IMR-90 (cell line): ENCODE data around the gene LCN12. TPM values are rescaled to one million over a fixed set of nuclear protein-coding genes. Genes with fewer than 3 reads are reported as not detected.

ENCODE experiments used
- ATAC-seq: fragments of 200-7000 bp; cut with Tn5 transposase; 2 replicates; pipeline ENCODE4 v1.9.1; 2020; ENCODE audit warnings: low read depth, mild to moderate bottlenecking, moderate library complexity
- BruUV-seq: library from RNA; stranded (reverse); fragments of 400-500 nt; replicated peaks from 2 replicates; lab custom pipeline; 2021; lab: Mats Ljungman, UMichigan
- CTCF ChIA-PET: fragments of 300-600 bp; formaldehyde crosslinking; extraction: SDS; loops from one replicate; lab custom pipeline; 2021; ENCODE audit warnings: antibody characterized with exemption; lab: Yijun Ruan, JAX
- POLR2A ChIA-PET: fragments of 300-600 bp; sonication (Branson Sonifier 250); formaldehyde crosslinking; loops from one replicate; lab custom pipeline; 2022; ENCODE audit warnings: antibody characterized with exemption; ENCODE audit not compliant: unreplicated experiment; lab: Charles Lee
- DNase-seq: peaks from one replicate; pipeline ENCODE4 v3.0.0; 2013
- H2AFZ ChIP-seq: replicated peaks from 2 replicates; pipeline ENCODE3; 2013; ENCODE audit warnings: low read length, mild to moderate bottlenecking; ENCODE audit not compliant: poor library complexity
- H2AK5ac ChIP-seq: 2 replicates; pipeline ENCODE4 v1.6.1; 2013; ENCODE audit warnings: low read depth, low read length, inconsistent platforms
- H2AK9ac ChIP-seq: replicated peaks from 2 replicates; pipeline ENCODE3; 2013; ENCODE audit warnings: mild to moderate bottlenecking, low read depth, low read length, moderate library complexity; ENCODE audit not compliant: poor library complexity
- H2BK120ac ChIP-seq: 2 replicates; pipeline ENCODE4 v1.6.1; 2013; ENCODE audit warnings: low read depth, low read length, inconsistent platforms
- H2BK15ac ChIP-seq: 3 replicates; pipeline ENCODE4 v1.6.1; 2013; ENCODE audit warnings: low read depth, low read length, inconsistent platforms
- H2BK20ac ChIP-seq: 2 replicates; pipeline ENCODE4 v1.6.1; 2013; ENCODE audit warnings: low read depth, mild to moderate bottlenecking, inconsistent platforms, low read length, moderate library complexity
- H2BK5ac ChIP-seq: 2 replicates; pipeline ENCODE4 v1.6.1; 2013; ENCODE audit warnings: mild to moderate bottlenecking, low read depth, low read length, inconsistent platforms; ENCODE audit not compliant: poor library complexity, severe bottlenecking
- H3K14ac ChIP-seq: replicated peaks from 2 replicates; pipeline ENCODE4 v1.6.1; 2013; ENCODE audit warnings: low read depth, low read length, inconsistent platforms
- H3K18ac ChIP-seq: 2 replicates; pipeline ENCODE4 v1.6.1; 2013; ENCODE audit warnings: low read depth, low read length, control low read depth
- H3K23ac ChIP-seq: 2 replicates; pipeline ENCODE4 v1.6.1; 2013; ENCODE audit warnings: low read depth, low read length, inconsistent platforms
- H3K27ac ChIP-seq: 2 replicates; pipeline ENCODE4 v1.5.1; 2013; ENCODE audit warnings: mild to moderate bottlenecking, control low read depth, low read length; ENCODE audit not compliant: insufficient read depth
- H3K27me3 ChIP-seq: 2 replicates; pipeline ENCODE4 v1.6.1; 2013; ENCODE audit warnings: low read length; ENCODE audit not compliant: control insufficient read depth, insufficient read depth
- H3K36me3 ChIP-seq: 2 replicates; pipeline ENCODE4 v1.6.1; 2013; ENCODE audit warnings: low read length, mixed read lengths; ENCODE audit not compliant: control insufficient read depth, insufficient read depth
- H3K4ac ChIP-seq: 2 replicates; pipeline ENCODE4 v1.6.1; 2013; ENCODE audit warnings: low read depth, low read length, inconsistent platforms
- H3K4me1 ChIP-seq: 2 replicates; pipeline ENCODE4 v1.6.1; 2013; ENCODE audit warnings: low read length, mixed read lengths; ENCODE audit not compliant: control insufficient read depth, insufficient read depth
- H3K4me2 ChIP-seq: 2 replicates; pipeline ENCODE4 v1.6.1; 2013; ENCODE audit warnings: low read depth, mild to moderate bottlenecking, control low read depth, low read length, moderate library complexity
- H3K4me3 ChIP-seq: 2 replicates; pipeline ENCODE4 v1.5.1; 2013; ENCODE audit warnings: low read depth, mild to moderate bottlenecking, control low read depth, low read length, moderate library complexity; ENCODE audit not compliant: insufficient read depth
- H3K56ac ChIP-seq: 2 replicates; pipeline ENCODE4 v1.6.1; 2013; ENCODE audit warnings: low read length, inconsistent platforms; ENCODE audit not compliant: insufficient read depth; ENCODE audit errors: extremely low read depth
- H3K79me1 ChIP-seq, 2 experiments: 2 replicates each; pipeline ENCODE4 v1.6.1; 2013; ENCODE audit warnings: low read length in 2 of 2, inconsistent platforms in 1 of 2, low read depth in 1 of 2
- H3K9ac ChIP-seq: 2 replicates; pipeline ENCODE4 v1.6.1; 2013; ENCODE audit warnings: low read depth, low read length, control low read depth
- H3K9me1 ChIP-seq: 2 replicates; pipeline ENCODE4 v1.6.1; 2013; ENCODE audit warnings: low read length, inconsistent platforms; ENCODE audit not compliant: insufficient read depth
- H3K9me3 ChIP-seq: 2 replicates; pipeline ENCODE4 v1.6.1; 2013; ENCODE audit warnings: low read length; ENCODE audit not compliant: control insufficient read depth, insufficient read depth
- H4K20me1 ChIP-seq: 2 replicates; pipeline ENCODE4 v1.6.1; 2013; ENCODE audit warnings: low read length, inconsistent platforms; ENCODE audit not compliant: insufficient read depth
- H4K5ac ChIP-seq: 2 replicates; pipeline ENCODE4 v1.6.1; 2013; ENCODE audit warnings: mild to moderate bottlenecking, low read depth, low read length, control low read depth
- H4K8ac ChIP-seq, 2 experiments: 2 replicates each; pipeline ENCODE4 v1.6.1; 2013; ENCODE audit warnings: low read depth in 2 of 2, low read length in 2 of 2, control low read depth in 1 of 2, inconsistent platforms in 1 of 2
- H4K91ac ChIP-seq: 2 replicates; pipeline ENCODE4 v1.6.1; 2013; ENCODE audit warnings: low read depth, low read length, inconsistent platforms; ENCODE audit not compliant: insufficient read depth
- CEBPB ChIP-seq: IDR thresholded peaks from 2 replicates; pipeline ENCODE4 v1.6.1; 2012; ENCODE audit warnings: low read depth, low read length, improper control_type of control experiment
- CHD1 ChIP-seq: IDR thresholded peaks from 2 replicates; pipeline ENCODE4 v1.6.1; 2012; ENCODE audit warnings: low read depth, low read length, improper control_type of control experiment
- FOS ChIP-seq: fragments of 150-350 bp; IDR thresholded peaks from 2 replicates; pipeline ENCODE4 v1.6.1; 2016; ENCODE audit warnings: low read depth, low read length
- MAZ ChIP-seq: IDR thresholded peaks from 2 replicates; pipeline ENCODE4 v1.6.1; 2012; ENCODE audit warnings: low read depth, mild to moderate bottlenecking, low read length, improper control_type of control experiment, moderate library complexity, borderline replicate concordance
- MXI1 ChIP-seq: IDR thresholded peaks from 2 replicates; pipeline ENCODE4 v1.6.1; 2012; ENCODE audit warnings: low read depth, mild to moderate bottlenecking, low read length, moderate library complexity, borderline replicate concordance
- NFE2L2 ChIP-seq: fragments of 150-350 bp; IDR thresholded peaks from 2 replicates; pipeline ENCODE4 v1.6.1; 2016; ENCODE audit warnings: low read depth, mild to moderate bottlenecking, low read length
- RAD21 ChIP-seq: IDR thresholded peaks from 2 replicates; pipeline ENCODE4 v1.6.1; 2012; ENCODE audit warnings: low read length, improper control_type of control experiment
- RCOR1 ChIP-seq: IDR thresholded peaks from 2 replicates; pipeline ENCODE4 v1.6.1; 2012; ENCODE audit warnings: mild to moderate bottlenecking, low read length, improper control_type of control experiment; ENCODE audit not compliant: insufficient replicate concordance
- RFX5 ChIP-seq: IDR thresholded peaks from 2 replicates; pipeline ENCODE4 v1.8.0; 2012; ENCODE audit warnings: low read depth, mild to moderate bottlenecking, low read length, moderate library complexity
- WGBS, 2 experiments: methylation state at CpG; one replicate each; pipeline versions ENCODE4 v1.1.5 to v1.1.7; 2013; ENCODE audit warnings: missing lambda C conversion rate in 2 of 2; ENCODE audit not compliant: insufficient read length in 1 of 2; ENCODE audit errors: extremely low coverage in 2 of 2; 5-methylcytosine and 5-hydroxymethylcytosine counted together
- dilution Hi-C: fragments of 300-500 bp; cut with HindIII; formaldehyde crosslinking; loops from one replicate; pipeline ENCODE4 v1.14.3; 2018; ENCODE audit warnings: low sequenced_read_pairs; ENCODE audit not compliant: unreplicated experiment
- in situ Hi-C: fragments of 300-500 bp; cut with MboI; formaldehyde crosslinking; loops from 3 replicates; pipeline ENCODE4 v1.14.3; 2019; ENCODE audit warnings: low sequenced_read_pairs, inconsistent platforms, mixed read lengths
- intact Hi-C: fragments of 100-400 bp; cut with micrococcal nuclease; formaldehyde crosslinking; loops from 2 replicates; pipeline ENCODE4 v1.10.0; 2022
- polyA plus RNA-seq, 3 experiments: library from polyadenylated mRNA; depleted of rRNA; stranded (reverse); fragments of >200 nt; gene quantifications; 2 replicates each; pipeline ENCODE4 v1.2.3, GENCODE V29; 2012; ENCODE audit warnings: low replicate concordance in 1 of 3
- total RNA-seq: library from RNA; depleted of rRNA; stranded (reverse); fragments of >200 nt; gene quantifications from 2 replicates; pipeline ENCODE4 v1.2.3, GENCODE V29; 2012
- TF ChIP-seq, protein P1 (sequence below): fragments of 150-350 bp; IDR thresholded peaks from 2 replicates; pipeline ENCODE4 v1.6.1; 2017; ENCODE audit warnings: mild to moderate bottlenecking, antibody characterized with exemption, low read length, low read depth
- TF ChIP-seq, protein P2 (sequence below): fragments of 150-350 bp; IDR thresholded peaks from 2 replicates; pipeline ENCODE4 v1.6.1; 2016; ENCODE audit warnings: low read depth, mild to moderate bottlenecking, low read length, moderate library complexity, borderline replicate concordance
- TF ChIP-seq, protein P3 (sequence below): conservative IDR thresholded peaks from 2 replicates; pipeline ENCODE4 v1.5.1; 2012; ENCODE audit warnings: mild to moderate bottlenecking, low read depth, low read length, improper control_type of control experiment

LCN12 gene
- total and polyA plus RNA-seq, 2 of the 4 experiments (the other 2 are of a cell fraction) = 0.12 TPM; not detected in 1

DNA sequence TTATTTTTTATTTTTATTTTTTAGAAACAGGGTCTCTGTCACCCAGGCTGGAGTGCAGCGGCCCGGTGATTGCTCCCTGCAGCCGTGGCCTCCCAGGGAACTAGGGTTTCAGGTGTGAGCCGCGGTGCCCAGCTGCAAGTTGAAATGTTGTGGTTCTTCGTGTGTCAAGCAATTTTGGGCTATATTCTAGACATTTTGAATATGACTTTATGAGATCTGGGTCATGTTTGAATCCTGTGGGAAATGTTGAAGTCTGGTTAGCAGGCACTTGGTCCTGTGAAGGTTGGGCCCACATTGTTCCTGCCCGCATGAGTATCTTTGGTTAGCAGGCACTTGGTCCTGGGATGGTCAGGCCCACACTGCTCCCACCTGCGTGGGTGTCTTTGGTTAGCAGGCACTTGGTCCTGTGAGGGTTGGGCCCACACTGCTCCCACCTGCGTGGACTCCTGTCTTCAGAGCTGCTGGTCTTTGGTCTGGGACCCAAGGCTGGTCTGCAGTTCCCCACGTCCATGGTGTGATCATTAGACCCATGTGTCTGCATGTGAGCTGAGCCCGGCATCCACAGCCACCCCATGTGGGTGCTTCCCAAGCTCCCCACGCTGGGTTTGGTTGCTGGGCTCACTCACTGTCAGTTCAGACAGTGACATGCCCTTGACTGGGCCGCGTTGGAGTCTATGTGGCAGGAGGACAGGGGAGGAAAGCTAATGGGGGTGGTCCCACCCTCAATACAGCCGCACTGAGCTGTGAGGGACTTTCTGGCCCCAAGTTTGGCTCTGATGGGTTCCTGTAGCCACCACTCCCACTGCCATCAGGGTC is 14.7 kb upstream of the LCN12 start:
- in situ Hi-C loops (no loop called here), intact Hi-C loops (no loop called here), dilution Hi-C loops (no loop called here)
- ATAC-seq = no peak
- H3K23ac ChIP-seq = no peak overlapping the region
- H3K36me3 ChIP-seq = peaks cover 42% of the 10 kb centered on the region
- H2AK5ac ChIP-seq = no peak overlapping the region
- H3K9me3 ChIP-seq = no peaks in the 10 kb centered on the region
- H3K27me3 ChIP-seq = no peaks in the 10 kb centered on the region
- H4K5ac ChIP-seq = no peak overlapping the region
- no peak overlapping the region for H2BK5ac ChIP-seq
- no peak overlapping the region for H3K27ac ChIP-seq
- H3K14ac ChIP-seq = no peak overlapping the region
- CTCF ChIA-PET = interaction anchor here (0.7 to 1.4 kb wide), 2 partner anchors 10 to 11 kb away, joined by 3 to 5 read pairs; no protein-coding TSS in a partner anchor
- no peak overlapping the region for H2BK120ac ChIP-seq
- H4K20me1 ChIP-seq = peaks cover 8% of the 10 kb centered on the region
- H3K18ac ChIP-seq = no peak overlapping the region
- H4K8ac ChIP-seq = no peak overlapping the region
- no peak overlapping the region for H3K56ac ChIP-seq
- no peak overlapping the region for H2BK20ac ChIP-seq
- no peak overlapping the region for H3K4ac ChIP-seq
- BruUV-seq = no TSS peak
- POLR2A ChIA-PET = no interaction called here
- TF ChIP-seq, protein P1, sequence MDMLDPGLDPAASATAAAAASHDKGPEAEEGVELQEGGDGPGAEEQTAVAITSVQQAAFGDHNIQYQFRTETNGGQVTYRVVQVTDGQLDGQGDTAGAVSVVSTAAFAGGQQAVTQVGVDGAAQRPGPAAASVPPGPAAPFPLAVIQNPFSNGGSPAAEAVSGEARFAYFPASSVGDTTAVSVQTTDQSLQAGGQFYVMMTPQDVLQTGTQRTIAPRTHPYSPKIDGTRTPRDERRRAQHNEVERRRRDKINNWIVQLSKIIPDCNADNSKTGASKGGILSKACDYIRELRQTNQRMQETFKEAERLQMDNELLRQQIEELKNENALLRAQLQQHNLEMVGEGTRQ = no peak
- TF ChIP-seq RFX5 = no peak
- TF ChIP-seq MXI1 = no peak
- no peak for TF ChIP-seq CEBPB
- TF ChIP-seq MAZ = no peak
- TF ChIP-seq NFE2L2 = no peak
- no peak for TF ChIP-seq FOS
- TF ChIP-seq, protein P2, sequence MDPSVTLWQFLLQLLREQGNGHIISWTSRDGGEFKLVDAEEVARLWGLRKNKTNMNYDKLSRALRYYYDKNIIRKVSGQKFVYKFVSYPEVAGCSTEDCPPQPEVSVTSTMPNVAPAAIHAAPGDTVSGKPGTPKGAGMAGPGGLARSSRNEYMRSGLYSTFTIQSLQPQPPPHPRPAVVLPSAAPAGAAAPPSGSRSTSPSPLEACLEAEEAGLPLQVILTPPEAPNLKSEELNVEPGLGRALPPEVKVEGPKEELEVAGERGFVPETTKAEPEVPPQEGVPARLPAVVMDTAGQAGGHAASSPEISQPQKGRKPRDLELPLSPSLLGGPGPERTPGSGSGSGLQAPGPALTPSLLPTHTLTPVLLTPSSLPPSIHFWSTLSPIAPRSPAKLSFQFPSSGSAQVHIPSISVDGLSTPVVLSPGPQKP = no peak
- no peak for TF ChIP-seq CHD1
- TF ChIP-seq, protein P3, sequence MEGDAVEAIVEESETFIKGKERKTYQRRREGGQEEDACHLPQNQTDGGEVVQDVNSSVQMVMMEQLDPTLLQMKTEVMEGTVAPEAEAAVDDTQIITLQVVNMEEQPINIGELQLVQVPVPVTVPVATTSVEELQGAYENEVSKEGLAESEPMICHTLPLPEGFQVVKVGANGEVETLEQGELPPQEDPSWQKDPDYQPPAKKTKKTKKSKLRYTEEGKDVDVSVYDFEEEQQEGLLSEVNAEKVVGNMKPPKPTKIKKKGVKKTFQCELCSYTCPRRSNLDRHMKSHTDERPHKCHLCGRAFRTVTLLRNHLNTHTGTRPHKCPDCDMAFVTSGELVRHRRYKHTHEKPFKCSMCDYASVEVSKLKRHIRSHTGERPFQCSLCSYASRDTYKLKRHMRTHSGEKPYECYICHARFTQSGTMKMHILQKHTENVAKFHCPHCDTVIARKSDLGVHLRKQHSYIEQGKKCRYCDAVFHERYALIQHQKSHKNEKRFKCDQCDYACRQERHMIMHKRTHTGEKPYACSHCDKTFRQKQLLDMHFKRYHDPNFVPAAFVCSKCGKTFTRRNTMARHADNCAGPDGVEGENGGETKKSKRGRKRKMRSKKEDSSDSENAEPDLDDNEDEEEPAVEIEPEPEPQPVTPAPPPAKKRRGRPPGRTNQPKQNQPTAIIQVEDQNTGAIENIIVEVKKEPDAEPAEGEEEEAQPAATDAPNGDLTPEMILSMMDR = no peak
- TF ChIP-seq RAD21 = no peak
- TF ChIP-seq RCOR1 = no peak
- peaks cover 13 to 38% of the 10 kb centered on the region in 2 experiments; a peak in 3 of 4 replicates for H3K79me1 ChIP-seq
- H2BK15ac ChIP-seq = no peak overlapping the region
- WGBS, 2 experiments = 87% methylated on average over 3 of the region's 15 CpGs; no CpG with 5 or more reads in 1 of the 2 experiments
- no peaks in the 10 kb centered on the region for H3K4me1 ChIP-seq
- H3K4me3 ChIP-seq = no peak overlapping the region
- no peak overlapping the region for H3K9ac ChIP-seq
- no peak for DNase-seq
- peak overlapping the region; percentile 55 for H2AK9ac ChIP-seq
- H3K4me2 ChIP-seq = no peak overlapping the region
- H3K9me1 ChIP-seq = peaks cover 4% of the 10 kb centered on the region; the same call in 1 of the 2 replicates
- no peak overlapping the region for H4K91ac ChIP-seq
- no peak overlapping the region for H2AFZ ChIP-seq
